C1 segment of cervical spinal cord (tissue), 14 donors: ENCODE measurements around the gene C6orf132.

Experiments used
- DNase-seq, 14 donors: peaks; one replicate each; lab custom pipeline; 2025; lab: John Stamatoyannopoulos, UW

Gene C6orf132

GRCh38 chr6:42105156-42105648 is 37.2 kb downstream of the C6orf132 start:
- DNase-seq, result no peak

- no peak for DNase-seq
These were observed 37.7 kb downstream of the C6orf132 start for GRCh38 chr6:42104804-42105125.

GRCh38 chr6:42104095-42104803 is 38.2 kb downstream of the C6orf132 start:
- DNase-seq, result peak in 6 of 14 donors; percentile 7 to 30 (median 22)

- DNase-seq, result no peak
These were observed 38.7 kb downstream of the C6orf132 start for GRCh38 chr6:42103753-42104094.

GRCh38 chr6:42103216-42103615 is 39.2 kb downstream of the C6orf132 start:
- DNase-seq, result no peak

- no peak for DNase-seq
These were observed 41.2 kb downstream of the C6orf132 start for GRCh38 chr6:42101186-42101657.

- no peak for DNase-seq
These were observed 42.2 kb downstream of the C6orf132 start for GRCh38 chr6:42100029-42100901.

GRCh38 chr6:42099340-42100028 is 42.9 kb downstream of the C6orf132 start:
- no peak for DNase-seq

- DNase-seq, result no peak
These were observed 46.5 kb downstream of the C6orf132 start for GRCh38 chr6:42095776-42096541.

- no peak for DNase-seq
These were observed 47.3 kb downstream of the C6orf132 start for GRCh38 chr6:42095094-42095493.

- DNase-seq, result no peak
These were observed 48.7 kb downstream of the C6orf132 start for GRCh38 chr6:42093582-42094329.

GRCh38 chr6:42091718-42092023 is 50.7 kb downstream of the C6orf132 start:
- DNase-seq, result no peak

GRCh38 chr6:42090819-42091717 is 51.4 kb downstream of the C6orf132 start:
- DNase-seq, result no peak

GRCh38 chr6:42088101-42088591 is 54.3 kb downstream of the C6orf132 start:
- DNase-seq, result no peak

GRCh38 chr6:42086046-42087035 is 56.1 kb downstream of the C6orf132 start:
- DNase-seq, result no peak

- no peak for DNase-seq
These were observed 57.5 kb downstream of the C6orf132 start for GRCh38 chr6:42084889-42085288.

GRCh38 chr6:42083530-42083929 is 58.9 kb downstream of the C6orf132 start:
- DNase-seq, result no peak

GRCh38 chr6:42079941-42080464 is 62.4 kb downstream of the C6orf132 start:
- DNase-seq, result no peak
